ENCODE results near the gene RAB11FIP4.

- TF ChIP-seq CTCF (conservative IDR thresholded peaks at IDR 0.05; ENCODE audit: low read length) (no peak), EZH2phosphoT487 (IDR thresholded peaks at IDR 0.05; ENCODE audit: borderline replicate concordance) (no peak)
These were observed 87.6 kb downstream of the RAB11FIP4 start for GRCh38 chr17:31479062-31479408.
